ENCODE measurements around the gene TF.
A peak's percentile ranks its signal among the peaks of the same experiment; 100 is the strongest.

TF gene

GRCh38 chr3:133820129-133820528 is 73.9 kb downstream of the TF start:
- ChIA-PET POLR2A (ENCODE audit: low non-redundant PET) (no interaction called here), CTCF (interaction anchor here (0.6 kb wide), 1 partner anchor 24 kb away, joined by 4 read pairs; no protein-coding TSS in a partner anchor)
- H3K27ac ChIP-seq, result no peak overlapping the region
- no peak for TF ChIP-seq CTCF (conservative IDR thresholded peaks at IDR 0.05; ENCODE audit: low read depth)
- peak; percentile 11 for DNase-seq (ENCODE audit: low spot score)

- ChIA-PET POLR2A (ENCODE audit: low non-redundant PET) (no interaction called here), CTCF (no interaction called here)
- H3K27ac ChIP-seq, result peak overlapping the region; percentile 47
- no peak for TF ChIP-seq CTCF (conservative IDR thresholded peaks at IDR 0.05; ENCODE audit: low read depth)
- DNase-seq (ENCODE audit: low spot score), result no peak
Measured at GRCh38 chr3:133820889-133821675, 74.9 kb downstream of the TF start.

GRCh38 chr3:133821767-133822638 is 75.8 kb downstream of the TF start:
- peak; percentile 87 for DNase-seq (ENCODE audit: low spot score)
- POLR2A ChIA-PET (ENCODE audit: low non-redundant PET), result no interaction called here

GRCh38 chr3:133824961-133825485 is 78.8 kb downstream of the TF start:
- ChIA-PET CTCF (no interaction called here), POLR2A (ENCODE audit: low non-redundant PET) (no interaction called here)
- H3K27ac ChIP-seq, result no peak overlapping the region
- no peak for TF ChIP-seq CTCF (conservative IDR thresholded peaks at IDR 0.05; ENCODE audit: low read depth)
- DNase-seq (ENCODE audit: low spot score), result no peak

More at GRCh38 chr3:133821767-133822638, 75.8 kb downstream of the TF start:
- H3K27ac ChIP-seq, result no peak overlapping the region
- TF ChIP-seq CTCF (conservative IDR thresholded peaks at IDR 0.05; ENCODE audit: low read depth), result peak; percentile 51
- CTCF ChIA-PET, result interaction anchor here (0.6 to 0.7 kb wide), 3 partner anchors 160 to 1153 kb away, joined by 3 to 5 read pairs (median 3); partner anchors contain the start of gene TOPBP1

GRCh38 chr3:133825969-133826727 is 80.0 kb downstream of the TF start:
- ChIA-PET CTCF (no interaction called here), POLR2A (ENCODE audit: low non-redundant PET) (no interaction called here)
- TF ChIP-seq CTCF (conservative IDR thresholded peaks at IDR 0.05; ENCODE audit: low read depth), result no peak
- H3K27ac ChIP-seq, result no peak overlapping the region
- DNase-seq (ENCODE audit: low spot score), result no peak

GRCh38 chr3:133827136-133827535 is 80.9 kb downstream of the TF start:
- POLR2A ChIA-PET (ENCODE audit: low non-redundant PET), result no interaction called here

More at GRCh38 chr3:133827136-133827535, 80.9 kb downstream of the TF start:
- no peak for DNase-seq (ENCODE audit: low spot score)
- CTCF ChIA-PET, result no interaction called here
- no peak for TF ChIP-seq CTCF (conservative IDR thresholded peaks at IDR 0.05; ENCODE audit: low read depth)
- no peak overlapping the region for H3K27ac ChIP-seq
